Measurements from ENCODE around the gene TMUB2. TPM values are rescaled to one million over a fixed set of nuclear protein-coding genes. Genes with fewer than 3 reads are reported as not detected.

Gene TMUB2
- total and polyA plus RNA-seq, 2 of the 13 experiments (the other 11 are each of a cell fraction or from before 2014, with no cell fraction given): 26.9 to 50.8 TPM

DNA sequence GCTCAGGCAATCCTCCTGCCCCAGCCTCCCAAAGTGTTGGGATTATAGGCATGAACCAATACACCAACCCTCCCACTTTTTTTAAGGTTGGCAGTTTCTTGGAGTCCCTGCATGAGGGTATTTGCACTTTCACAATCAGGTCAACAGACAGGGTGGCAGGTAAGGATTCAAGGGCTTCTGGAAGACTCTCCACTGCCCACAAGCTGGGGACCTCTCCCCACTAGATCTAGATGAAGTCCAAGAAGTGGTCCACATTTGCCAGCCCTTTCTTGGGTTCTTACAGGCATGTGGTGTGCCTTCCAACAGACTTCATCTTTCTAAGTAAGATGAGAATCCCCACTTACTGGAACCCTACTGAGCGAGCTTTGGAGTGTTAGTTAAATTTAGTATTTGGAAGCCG, 12.3 kb upstream of the TMUB2 start:
- CTCF ChIA-PET (ENCODE audit: low intra/inter-chr PET ratio, low total read pairs): no interaction called here
- H3K79me2 ChIP-seq (ENCODE audit: insufficient read depth, low read length): no peaks in the 10 kb centered on the region
- in situ Hi-C loops (cut with HindIII; ENCODE audit: extremely low pct_ligation_motif_present, low pct_unique_long_range_greater_than_20kb) (loop anchor here (5.0 kb wide), 1 partner anchor 232 kb away; the partner anchor contains the start of gene PPY), intact Hi-C loops (cut with micrococcal nuclease; ENCODE audit: unreplicated experiment) (no loop called here)
- no peak overlapping the region for H2AFZ ChIP-seq (ENCODE audit: low read length)
- 100% methylated on average over 2 of the region's 2 CpGs for WGBS (ENCODE audit: low lambda C conversion rate)
- no peaks in the 10 kb centered on the region for H3K9me3 ChIP-seq (ENCODE audit: low read length)
- BruUV-seq (replicated peaks): no TSS peak
- TF ChIP-seq, protein P1, sequence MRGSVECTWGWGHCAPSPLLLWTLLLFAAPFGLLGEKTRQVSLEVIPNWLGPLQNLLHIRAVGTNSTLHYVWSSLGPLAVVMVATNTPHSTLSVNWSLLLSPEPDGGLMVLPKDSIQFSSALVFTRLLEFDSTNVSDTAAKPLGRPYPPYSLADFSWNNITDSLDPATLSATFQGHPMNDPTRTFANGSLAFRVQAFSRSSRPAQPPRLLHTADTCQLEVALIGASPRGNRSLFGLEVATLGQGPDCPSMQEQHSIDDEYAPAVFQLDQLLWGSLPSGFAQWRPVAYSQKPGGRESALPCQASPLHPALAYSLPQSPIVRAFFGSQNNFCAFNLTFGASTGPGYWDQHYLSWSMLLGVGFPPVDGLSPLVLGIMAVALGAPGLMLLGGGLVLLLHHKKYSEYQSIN (CRISPR knock-in tag; IDR thresholded peaks at IDR 0.05; ENCODE audit: borderline replicate concordance): no peak
- TF ChIP-seq, protein P2, sequence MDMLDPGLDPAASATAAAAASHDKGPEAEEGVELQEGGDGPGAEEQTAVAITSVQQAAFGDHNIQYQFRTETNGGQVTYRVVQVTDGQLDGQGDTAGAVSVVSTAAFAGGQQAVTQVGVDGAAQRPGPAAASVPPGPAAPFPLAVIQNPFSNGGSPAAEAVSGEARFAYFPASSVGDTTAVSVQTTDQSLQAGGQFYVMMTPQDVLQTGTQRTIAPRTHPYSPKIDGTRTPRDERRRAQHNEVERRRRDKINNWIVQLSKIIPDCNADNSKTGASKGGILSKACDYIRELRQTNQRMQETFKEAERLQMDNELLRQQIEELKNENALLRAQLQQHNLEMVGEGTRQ (IDR thresholded peaks at IDR 0.05; ENCODE audit: low read depth, low read length): no peak
- TF ChIP-seq, protein P2 (CRISPR knock-in tag; IDR thresholded peaks at IDR 0.05; ENCODE audit: borderline replicate concordance): no peak
- TF ChIP-seq, protein P3, sequence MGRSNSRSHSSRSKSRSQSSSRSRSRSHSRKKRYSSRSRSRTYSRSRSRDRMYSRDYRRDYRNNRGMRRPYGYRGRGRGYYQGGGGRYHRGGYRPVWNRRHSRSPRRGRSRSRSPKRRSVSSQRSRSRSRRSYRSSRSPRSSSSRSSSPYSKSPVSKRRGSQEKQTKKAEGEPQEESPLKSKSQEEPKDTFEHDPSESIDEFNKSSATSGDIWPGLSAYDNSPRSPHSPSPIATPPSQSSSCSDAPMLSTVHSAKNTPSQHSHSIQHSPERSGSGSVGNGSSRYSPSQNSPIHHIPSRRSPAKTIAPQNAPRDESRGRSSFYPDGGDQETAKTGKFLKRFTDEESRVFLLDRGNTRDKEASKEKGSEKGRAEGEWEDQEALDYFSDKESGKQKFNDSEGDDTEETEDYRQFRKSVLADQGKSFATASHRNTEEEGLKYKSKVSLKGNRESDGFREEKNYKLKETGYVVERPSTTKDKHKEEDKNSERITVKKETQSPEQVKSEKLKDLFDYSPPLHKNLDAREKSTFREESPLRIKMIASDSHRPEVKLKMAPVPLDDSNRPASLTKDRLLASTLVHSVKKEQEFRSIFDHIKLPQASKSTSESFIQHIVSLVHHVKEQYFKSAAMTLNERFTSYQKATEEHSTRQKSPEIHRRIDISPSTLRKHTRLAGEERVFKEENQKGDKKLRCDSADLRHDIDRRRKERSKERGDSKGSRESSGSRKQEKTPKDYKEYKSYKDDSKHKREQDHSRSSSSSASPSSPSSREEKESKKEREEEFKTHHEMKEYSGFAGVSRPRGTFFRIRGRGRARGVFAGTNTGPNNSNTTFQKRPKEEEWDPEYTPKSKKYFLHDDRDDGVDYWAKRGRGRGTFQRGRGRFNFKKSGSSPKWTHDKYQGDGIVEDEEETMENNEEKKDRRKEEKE (IDR thresholded peaks at IDR 0.05): no peak
- TF ChIP-seq ZNF558 (CRISPR knock-in tag; IDR thresholded peaks at IDR 0.05; ENCODE audit: borderline replicate concordance): no peak
- no peak for TF ChIP-seq ESRRA (CRISPR knock-in tag; IDR thresholded peaks at IDR 0.05; ENCODE audit: low read depth)
- no peak for TF ChIP-seq MAZ (IDR thresholded peaks at IDR 0.05; ENCODE audit: borderline replicate concordance, low read depth, low read length)
- TF ChIP-seq MAZ (CRISPR knock-in tag; IDR thresholded peaks at IDR 0.05; ENCODE audit: low read depth): no peak
- no peak for TF ChIP-seq ZSCAN30 (CRISPR knock-in tag; IDR thresholded peaks at IDR 0.05)
- TF ChIP-seq SOX5 (CRISPR knock-in tag; IDR thresholded peaks at IDR 0.05; ENCODE audit: borderline replicate concordance): no peak
- TF ChIP-seq, protein P4, sequence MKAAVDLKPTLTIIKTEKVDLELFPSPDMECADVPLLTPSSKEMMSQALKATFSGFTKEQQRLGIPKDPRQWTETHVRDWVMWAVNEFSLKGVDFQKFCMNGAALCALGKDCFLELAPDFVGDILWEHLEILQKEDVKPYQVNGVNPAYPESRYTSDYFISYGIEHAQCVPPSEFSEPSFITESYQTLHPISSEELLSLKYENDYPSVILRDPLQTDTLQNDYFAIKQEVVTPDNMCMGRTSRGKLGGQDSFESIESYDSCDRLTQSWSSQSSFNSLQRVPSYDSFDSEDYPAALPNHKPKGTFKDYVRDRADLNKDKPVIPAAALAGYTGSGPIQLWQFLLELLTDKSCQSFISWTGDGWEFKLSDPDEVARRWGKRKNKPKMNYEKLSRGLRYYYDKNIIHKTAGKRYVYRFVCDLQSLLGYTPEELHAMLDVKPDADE (CRISPR knock-in tag; IDR thresholded peaks at IDR 0.05): no peak
- POLR2A ChIA-PET: interaction anchor here (0.7 to 1.5 kb wide), 2 partner anchors 12 to 47 kb away, joined by 3 to 5 read pairs; partner anchors contain the start of gene TMUB2
- no peak overlapping the region for H3K4me2 ChIP-seq (ENCODE audit: low read depth, low read length)
- ATAC-seq: no peak
- no peak overlapping the region for H3K9ac ChIP-seq (ENCODE audit: insufficient read depth, low read depth, low read length)
- H3K4me3 ChIP-seq (replicated peaks in 1 of 3; ENCODE audit: insufficient read depth in 1 of 3, low read depth in 2 of 3, low read length in 3 of 3): no peak overlapping the region
- no peak overlapping the region for H3K27ac ChIP-seq (ENCODE audit: extremely low read length, insufficient read depth, low read length)
- no peaks in the 10 kb centered on the region for H3K27me3 ChIP-seq (ENCODE audit: control insufficient read depth in 1 of 2, insufficient read depth in 2 of 2, low read length in 2 of 2)
- no peak for FAIRE-seq
- H4K20me1 ChIP-seq (ENCODE audit: insufficient read depth, low read length): no peaks in the 10 kb centered on the region
- no peak for DNase-seq (ENCODE audit: low spot score)
- peaks cover 1 to 14% of the 10 kb centered on the region in 2 experiments; a peak in 3 of 5 replicates for H3K36me3 ChIP-seq (replicated peaks in 1 of 2; ENCODE audit: control insufficient read depth in 1 of 2, insufficient read depth in 2 of 2, low read length in 2 of 2)
- peaks cover 28% of the 10 kb centered on the region for H3K4me1 ChIP-seq (ENCODE audit: insufficient read depth, low read length)

Measured in HepG2 (cell line).